Measurements from ENCODE around the gene DUOX1. TPM values are rescaled to one million over a fixed set of nuclear protein-coding genes. Genes with fewer than 3 reads are reported as not detected.

Gene DUOX1
- total and polyA plus RNA-seq, 4 donors: under 0.01 to 7.1 (median 1.7) TPM

DNA sequence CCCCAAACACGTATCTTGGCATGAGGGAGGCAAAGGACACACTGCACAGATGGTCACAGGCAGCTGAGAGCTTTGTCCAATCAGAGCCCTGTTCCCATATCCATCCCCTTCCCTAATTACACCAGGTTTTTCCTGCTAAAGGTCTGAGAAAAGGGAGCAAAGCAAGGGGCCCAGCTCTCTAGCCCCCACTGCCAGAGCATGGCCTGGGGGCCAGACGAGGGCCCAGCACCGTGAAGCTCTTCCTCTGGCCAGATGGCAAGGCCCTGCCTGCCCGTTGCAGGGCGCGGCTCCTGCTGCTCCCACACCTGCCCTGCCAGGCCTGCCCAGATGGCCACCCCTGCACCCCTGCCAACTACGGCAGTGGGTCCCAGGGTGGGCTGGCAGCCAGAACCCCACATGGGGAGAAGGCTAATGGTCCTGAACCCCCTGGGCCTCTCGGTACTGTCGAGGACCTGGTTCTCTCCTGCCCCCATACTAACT is 54.8 kb downstream of the DUOX1 start:
- DNase-seq (ENCODE audit: low read depth in 4 of 6, low spot score in 6 of 6): peak in 2 of 6 donors; percentile 47 to 55
- H3K4me1 ChIP-seq (ENCODE audit: control insufficient read depth, insufficient read depth, low read length): peaks cover 53% of the 10 kb centered on the region
- 51% methylated on average over 9 of the region's 9 CpGs for WGBS (ENCODE audit: insufficient coverage)
- no peak overlapping the region for H3K27ac ChIP-seq (ENCODE audit: low read depth, low read length)
- no peak overlapping the region for H3K4me3 ChIP-seq (ENCODE audit: low read depth, low read length)
- H3K27me3 ChIP-seq (ENCODE audit: control insufficient read depth, insufficient read depth, low read length): no peaks in the 10 kb centered on the region
- no peaks in the 10 kb centered on the region for H3K9me3 ChIP-seq (ENCODE audit: control insufficient read depth, insufficient read depth, low read length)
- peaks cover 20% of the 10 kb centered on the region for H3K36me3 ChIP-seq (ENCODE audit: control insufficient read depth, insufficient read depth, low read length)

DNA sequence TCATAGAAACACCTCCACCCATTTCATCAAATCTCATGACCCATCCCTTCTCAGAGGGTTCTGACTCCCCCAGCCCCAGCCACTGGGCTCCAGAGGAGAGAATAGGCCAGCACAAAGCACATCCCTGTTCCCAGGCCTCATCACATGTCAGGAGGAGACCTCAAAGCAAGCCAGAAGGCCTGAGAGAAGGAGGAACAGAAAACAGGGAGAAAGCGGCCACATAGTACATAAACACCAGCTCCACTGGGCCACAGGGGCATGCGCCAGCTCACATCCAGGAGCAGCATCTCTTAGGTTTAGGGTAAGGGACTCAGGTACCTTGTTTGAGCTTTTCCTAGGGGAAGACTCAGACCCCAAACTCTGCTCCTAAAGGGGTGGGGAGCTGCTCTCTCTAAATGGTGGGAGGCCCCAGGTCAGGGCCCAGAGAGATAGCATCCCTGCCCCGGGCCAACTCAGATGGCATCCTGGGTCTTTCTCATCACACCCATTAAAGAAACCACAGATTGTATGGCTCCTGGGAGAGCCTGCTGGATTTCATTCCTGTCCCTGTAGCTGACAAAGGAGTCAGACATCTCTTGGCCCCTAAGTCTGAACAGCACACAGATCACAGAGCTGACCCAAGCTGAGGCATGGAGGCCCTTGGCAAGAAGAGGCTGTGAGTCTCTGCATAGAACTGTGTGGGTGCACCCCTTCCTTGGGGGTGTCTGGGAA is 55.4 kb downstream of the DUOX1 start:
- H3K27ac ChIP-seq (ENCODE audit: low read depth, low read length): no peak overlapping the region
- DNase-seq (ENCODE audit: low read depth in 4 of 6, low spot score in 6 of 6): no peak
- H3K9me3 ChIP-seq (ENCODE audit: control insufficient read depth, insufficient read depth, low read length): no peaks in the 10 kb centered on the region
- peaks cover 17% of the 10 kb centered on the region for H3K36me3 ChIP-seq (ENCODE audit: control insufficient read depth, insufficient read depth, low read length)
- peaks cover 53% of the 10 kb centered on the region for H3K4me1 ChIP-seq (ENCODE audit: control insufficient read depth, insufficient read depth, low read length)
- WGBS (ENCODE audit: insufficient coverage): no CpG with 5 or more reads among the region's 3 CpGs
- H3K27me3 ChIP-seq (ENCODE audit: control insufficient read depth, insufficient read depth, low read length): no peaks in the 10 kb centered on the region
- H3K4me3 ChIP-seq (ENCODE audit: low read depth, low read length): no peak overlapping the region

- H3K27me3 ChIP-seq (ENCODE audit: control insufficient read depth, insufficient read depth, low read length): no peaks in the 10 kb centered on the region
- H3K9me3 ChIP-seq (ENCODE audit: control insufficient read depth, insufficient read depth, low read length): no peaks in the 10 kb centered on the region
- H3K4me3 ChIP-seq (ENCODE audit: low read depth, low read length): peak overlapping the region; percentile 47
- peaks cover 50% of the 10 kb centered on the region for H3K4me1 ChIP-seq (ENCODE audit: control insufficient read depth, insufficient read depth, low read length)
- 27% methylated on average over 1 of the region's 8 CpGs for WGBS (ENCODE audit: insufficient coverage)
- H3K27ac ChIP-seq (ENCODE audit: low read depth, low read length): peak overlapping the region; percentile 64
- no peak for DNase-seq (ENCODE audit: low read depth in 4 of 6, low spot score in 6 of 6)
- peaks cover 12% of the 10 kb centered on the region for H3K36me3 ChIP-seq (ENCODE audit: control insufficient read depth, insufficient read depth, low read length)
Measured at GRCh38 chr15:45185903-45186770, 56.3 kb downstream of the DUOX1 start.

- Histone ChIP-seq H3K4me3 (ENCODE audit: low read depth, low read length) (peak overlapping the region; percentile 47), H3K27ac (ENCODE audit: low read depth, low read length) (peak overlapping the region; percentile 64), H3K27me3 (ENCODE audit: control insufficient read depth, insufficient read depth, low read length) (no peaks in the 10 kb centered on the region), H3K36me3 (ENCODE audit: control insufficient read depth, insufficient read depth, low read length) (peaks cover 10% of the 10 kb centered on the region), H3K9me3 (ENCODE audit: control insufficient read depth, insufficient read depth, low read length) (no peaks in the 10 kb centered on the region), H3K4me1 (ENCODE audit: control insufficient read depth, insufficient read depth, low read length) (peaks cover 48% of the 10 kb centered on the region)
- peak in 2 of 6 donors; percentile 49 to 55 for DNase-seq (ENCODE audit: low read depth in 4 of 6, low spot score in 6 of 6)
- 3% methylated on average over 40 of the region's 42 CpGs for WGBS (ENCODE audit: insufficient coverage)
Measured at GRCh38 chr15:45186771-45187577, 57.2 kb downstream of the DUOX1 start.

GRCh38 chr15:45187578-45187893 is 57.7 kb downstream of the DUOX1 start:
- Histone ChIP-seq H3K27ac (ENCODE audit: low read depth, low read length) (no peak overlapping the region), H3K27me3 (ENCODE audit: control insufficient read depth, insufficient read depth, low read length) (no peaks in the 10 kb centered on the region), H3K4me3 (ENCODE audit: low read depth, low read length) (peak overlapping the region; percentile 47), H3K9me3 (ENCODE audit: control insufficient read depth, insufficient read depth, low read length) (no peaks in the 10 kb centered on the region), H3K36me3 (ENCODE audit: control insufficient read depth, insufficient read depth, low read length) (peaks cover 10% of the 10 kb centered on the region), H3K4me1 (ENCODE audit: control insufficient read depth, insufficient read depth, low read length) (peaks cover 48% of the 10 kb centered on the region)
- 0% methylated on average over 35 of the region's 43 CpGs for WGBS (ENCODE audit: insufficient coverage)
- peak in 1 of 6 donors; percentile 43 for DNase-seq (ENCODE audit: low read depth in 4 of 6, low spot score in 6 of 6)

- Histone ChIP-seq H3K27ac (ENCODE audit: low read depth, low read length) (peak within 1 kb of the TSS; percentile 64), H3K27me3 (ENCODE audit: control insufficient read depth, insufficient read depth, low read length) (no peaks in the 10 kb centered on the region), H3K36me3 (ENCODE audit: control insufficient read depth, insufficient read depth, low read length) (peaks cover 10% of the 10 kb centered on the region), H3K4me1 (ENCODE audit: control insufficient read depth, insufficient read depth, low read length) (peaks cover 46% of the 10 kb centered on the region), H3K9me3 (ENCODE audit: control insufficient read depth, insufficient read depth, low read length) (no peaks in the 10 kb centered on the region), H3K4me3 (ENCODE audit: low read depth, low read length) (peak within 1 kb of the TSS; percentile 76)
- WGBS (ENCODE audit: insufficient coverage): under 1% methylated on average over 34 of the region's 57 CpGs
- DNase-seq (ENCODE audit: low read depth in 4 of 6, low spot score in 6 of 6): peak in 5 of 6 donors; percentile 68 to 97 (median 74)
Measured at GRCh38 chr15:45187894-45188830, 58.4 kb downstream of the DUOX1 start, which contains the start of gene SHF. Gene SHF, minus strand, starts transcription at chr15:45187966. Its CDS starts 15 bp downstream, at chr15:45187951.

DNA sequence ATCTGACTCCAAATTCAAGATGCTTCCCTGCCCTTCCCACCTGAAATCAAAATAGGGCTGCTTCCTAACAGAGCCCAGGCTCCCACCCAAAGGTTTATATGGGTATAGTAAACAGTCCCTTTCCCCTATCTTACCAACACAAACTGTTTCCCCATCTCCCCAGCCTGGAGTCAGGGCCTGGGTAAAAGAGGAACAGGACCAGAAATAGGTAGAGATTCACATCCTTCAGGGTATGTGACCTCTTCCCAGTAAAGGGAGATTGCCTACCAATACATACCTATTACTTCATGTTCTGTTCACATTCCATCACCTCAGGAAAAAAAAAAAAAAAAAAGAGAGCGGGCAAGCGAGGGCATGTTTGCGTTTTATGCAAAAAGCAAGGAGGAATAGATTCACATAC is 67.7 kb downstream of the DUOX1 start:
- Histone ChIP-seq H3K27ac (ENCODE audit: low read depth, low read length) (no peak overlapping the region), H3K27me3 (ENCODE audit: control insufficient read depth, insufficient read depth, low read length) (no peaks in the 10 kb centered on the region), H3K9me3 (ENCODE audit: control insufficient read depth, insufficient read depth, low read length) (no peaks in the 10 kb centered on the region), H3K4me3 (ENCODE audit: low read depth, low read length) (peak overlapping the region; percentile 76), H3K36me3 (ENCODE audit: control insufficient read depth, insufficient read depth, low read length) (no peaks in the 10 kb centered on the region), H3K4me1 (ENCODE audit: control insufficient read depth, insufficient read depth, low read length) (peaks cover 23% of the 10 kb centered on the region)
- peak in 1 of 6 donors; percentile 29 for DNase-seq (ENCODE audit: low read depth in 4 of 6, low spot score in 6 of 6)
- WGBS (ENCODE audit: insufficient coverage): no CpG with 5 or more reads among the region's 3 CpGs

DNA sequence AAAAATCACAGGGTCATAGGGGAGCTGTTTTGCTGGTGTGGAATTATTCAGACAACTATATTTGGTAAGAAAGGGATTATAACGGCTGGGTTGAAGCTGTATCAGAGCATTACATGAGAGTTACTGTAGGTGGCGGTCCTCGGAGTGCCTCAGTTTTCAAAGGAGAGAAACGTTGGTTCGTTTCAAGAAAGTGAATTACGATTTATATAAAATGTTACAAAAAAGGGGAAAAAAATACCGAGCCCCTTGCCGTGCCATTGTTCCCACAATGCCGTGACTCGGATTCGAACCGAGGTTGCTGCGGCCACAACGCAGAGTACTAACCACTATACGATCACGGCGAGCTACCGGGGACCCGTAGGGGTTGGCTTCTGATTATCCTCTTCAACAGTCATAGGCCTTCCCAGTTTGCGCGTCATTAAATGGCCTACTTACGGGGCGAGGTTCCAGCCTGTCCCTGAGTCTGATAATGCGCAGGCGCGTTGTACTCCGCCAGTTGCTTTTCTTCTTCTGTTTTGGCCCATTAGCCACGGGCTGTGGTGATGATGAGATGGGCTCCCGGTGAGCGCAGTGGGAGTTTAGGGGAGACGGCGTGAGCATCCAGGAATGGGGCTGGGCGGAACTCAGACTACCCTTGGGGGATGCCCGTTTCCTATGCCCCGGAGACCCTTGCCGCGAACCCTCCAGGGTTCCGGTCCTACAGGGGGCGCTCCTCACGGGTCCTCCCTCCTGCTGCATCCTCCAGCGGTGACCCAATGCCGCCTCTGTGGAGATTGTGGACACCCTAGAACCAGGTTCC is 68.7 kb downstream of the DUOX1 start:
- WGBS (ENCODE audit: insufficient coverage): under 1% methylated on average over 42 of the region's 42 CpGs
- Histone ChIP-seq H3K27me3 (ENCODE audit: control insufficient read depth, insufficient read depth, low read length) (no peaks in the 10 kb centered on the region), H3K36me3 (ENCODE audit: control insufficient read depth, insufficient read depth, low read length) (no peaks in the 10 kb centered on the region), H3K27ac (ENCODE audit: low read depth, low read length) (peak overlapping the region; percentile 99), H3K9me3 (ENCODE audit: control insufficient read depth, insufficient read depth, low read length) (no peaks in the 10 kb centered on the region), H3K4me1 (ENCODE audit: control insufficient read depth, insufficient read depth, low read length) (peaks cover 23% of the 10 kb centered on the region), H3K4me3 (ENCODE audit: low read depth, low read length) (peak overlapping the region; percentile 76)
- DNase-seq (ENCODE audit: low read depth in 4 of 6, low spot score in 6 of 6): peak; percentile 93 to 99 (median 98)
